ENCODE data around the gene XPR1. TPM values are rescaled to one million over a fixed set of nuclear protein-coding genes. Genes with fewer than 3 reads are reported as not detected.

Gene XPR1
- total RNA-seq, 1 experiment from 2014 or later, result 39.7 TPM

DNA sequence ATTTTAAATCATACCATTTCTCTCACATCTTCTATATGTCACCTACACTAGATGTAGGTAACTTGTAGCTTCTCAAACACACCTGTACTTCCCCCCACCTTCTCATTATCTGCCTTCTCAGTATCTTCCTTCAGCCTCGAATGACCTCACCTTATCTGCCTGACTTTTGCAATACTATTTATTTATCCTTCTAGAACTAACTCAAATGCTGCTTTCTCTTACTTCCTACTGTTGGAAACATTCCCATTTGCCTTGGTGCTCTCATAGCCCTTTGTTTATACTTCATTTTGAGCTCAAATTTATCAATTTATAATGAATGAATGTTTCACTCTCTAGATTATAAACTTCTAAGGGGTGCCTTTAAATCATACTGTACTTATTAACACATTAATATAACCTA lies 230.5 kb downstream of the XPR1 start:
- Mint-ChIP-seq H3K4me3 (ENCODE audit: unreplicated experiment) (no peak overlapping the region), H3K4me1 (ENCODE audit: insufficient read depth, unreplicated experiment) (peaks cover 35% of the 10 kb centered on the region), H3K27me3 (ENCODE audit: insufficient read depth, unreplicated experiment) (no peaks in the 10 kb centered on the region), H3K36me3 (ENCODE audit: insufficient read depth, unreplicated experiment) (peaks cover 23% of the 10 kb centered on the region), H3K9me3 (ENCODE audit: unreplicated experiment) (no peaks in the 10 kb centered on the region), H3K27ac (ENCODE audit: low read depth, unreplicated experiment) (no peak overlapping the region)
- ChIA-PET POLR2A (interaction anchor here (0.6 to 5.7 kb wide), 18 partner anchors 11 to 365 kb away, joined by 3 to 114 read pairs (median 8); partner anchors contain the start of genes ACBD6 and XPR1), CTCF (interaction anchor here (0.6 to 6.5 kb wide), 56 partner anchors 8 to 407 kb away, joined by 3 to 253 read pairs (median 5); partner anchors contain the start of genes ACBD6 and XPR1)
- intact Hi-C loops (cut with micrococcal nuclease), result loop anchor here (5.0 to 10.0 kb wide), 3 partner anchors 85 to 1158 kb away; no protein-coding TSS in a partner anchor
- no TSS peak for BruUV-seq (replicated peaks)
- no peak for DNase-seq (ENCODE audit: unreplicated experiment)
- no peak for TF ChIP-seq CTCF (IDR thresholded peaks at IDR 0.05; ENCODE audit: unreplicated experiment)

DNA sequence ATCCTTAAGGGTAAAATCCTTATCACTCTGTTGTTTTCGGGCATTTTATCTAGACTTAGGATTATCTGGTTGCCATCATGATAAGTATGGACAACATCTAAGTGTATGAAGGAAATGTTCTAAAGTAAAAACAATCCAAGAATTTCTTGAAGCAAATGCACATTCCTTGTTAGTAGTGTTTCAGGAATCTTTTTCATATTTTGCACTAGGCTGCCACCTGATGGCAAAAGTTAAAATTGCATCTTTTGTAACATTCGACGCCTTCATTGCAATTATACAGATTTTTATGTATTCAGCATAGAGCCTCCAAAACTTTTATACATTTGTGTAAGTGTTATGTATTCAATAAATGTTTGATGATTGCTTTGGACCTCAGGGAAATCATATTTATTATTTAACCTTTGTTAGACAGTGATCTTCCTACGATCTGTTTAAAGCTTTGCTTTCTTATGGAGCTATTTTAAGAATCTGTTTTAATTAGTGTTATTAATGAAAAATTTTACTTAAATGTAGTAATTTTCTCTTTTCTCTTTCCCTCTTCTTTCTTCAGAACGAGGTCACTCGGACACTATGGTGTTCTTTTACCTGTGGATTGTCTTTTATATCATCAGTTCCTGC lies 231.4 kb downstream of the XPR1 start:
- Mint-ChIP-seq H3K27me3 (ENCODE audit: insufficient read depth, unreplicated experiment) (no peaks in the 10 kb centered on the region), H3K27ac (ENCODE audit: low read depth, unreplicated experiment) (no peak overlapping the region), H3K4me1 (ENCODE audit: insufficient read depth, unreplicated experiment) (peaks cover 26% of the 10 kb centered on the region), H3K9me3 (ENCODE audit: unreplicated experiment) (no peaks in the 10 kb centered on the region), H3K4me3 (ENCODE audit: unreplicated experiment) (no peak overlapping the region), H3K36me3 (ENCODE audit: insufficient read depth, unreplicated experiment) (peaks cover 23% of the 10 kb centered on the region)
- no TSS peak for BruUV-seq (replicated peaks)
- ChIA-PET CTCF (interaction anchor here (0.6 to 6.5 kb wide), 53 partner anchors 10 to 674 kb away, joined by 3 to 253 read pairs (median 5); partner anchors contain the start of genes ACBD6 and XPR1), POLR2A (interaction anchor here (0.7 to 5.7 kb wide), 19 partner anchors 10 to 361 kb away, joined by 3 to 114 read pairs (median 7); partner anchors contain the start of genes ACBD6 and XPR1)
- intact Hi-C loops (cut with micrococcal nuclease), result loop anchor here (5.0 to 10.0 kb wide), 3 partner anchors 86 to 1158 kb away; no protein-coding TSS in a partner anchor
- TF ChIP-seq CTCF (IDR thresholded peaks at IDR 0.05; ENCODE audit: unreplicated experiment), result peak; percentile 89
- peak; percentile 81 for DNase-seq (ENCODE audit: unreplicated experiment)

GRCh38 chr1:180881806-180882509 lies 250.1 kb downstream of the XPR1 start:
- no peaks in the 10 kb centered on the region for H3K27me3 Mint-ChIP-seq (ENCODE audit: insufficient read depth, unreplicated experiment)
- ChIA-PET CTCF (interaction anchor here (0.6 to 8.3 kb wide), 55 partner anchors 9 to 1196 kb away, joined by 3 to 124 read pairs (median 4); no protein-coding TSS in a partner anchor), POLR2A (interaction anchor here (0.5 to 1.8 kb wide), 17 partner anchors 71 to 556 kb away, joined by 3 to 11 read pairs (median 4); no protein-coding TSS in a partner anchor)
- BruUV-seq (replicated peaks), result no TSS peak
- H3K4me1 Mint-ChIP-seq (ENCODE audit: insufficient read depth, unreplicated experiment), result peaks cover 14% of the 10 kb centered on the region
- intact Hi-C loops (cut with micrococcal nuclease), result loop anchor here (1.0 to 5.0 kb wide), 7 partner anchors 28 to 543 kb away; partner anchors contain the start of gene STX6
- H3K4me3 Mint-ChIP-seq (ENCODE audit: unreplicated experiment), result no peak overlapping the region
- DNase-seq (ENCODE audit: unreplicated experiment), result peak; percentile 60
- peak; percentile 67 for TF ChIP-seq CTCF (IDR thresholded peaks at IDR 0.05; ENCODE audit: unreplicated experiment)
- H3K27ac Mint-ChIP-seq (ENCODE audit: low read depth, unreplicated experiment), result peak overlapping the region; percentile 44
- peaks cover 23% of the 10 kb centered on the region for H3K36me3 Mint-ChIP-seq (ENCODE audit: insufficient read depth, unreplicated experiment)
- H3K9me3 Mint-ChIP-seq (ENCODE audit: unreplicated experiment), result no peaks in the 10 kb centered on the region
